ENCODE data around the gene TERB2. TPM values are rescaled to one million over a fixed set of nuclear protein-coding genes. Genes with fewer than 3 reads are reported as not detected.
"Not testable (repeated sequence)": the region's sequence is repeated elsewhere in the genome, so short reads cannot be mapped to it uniquely, and the experiment has no call there.

The TERB2 gene
- total RNA-seq, 4 donors from 2014 or later: not detected

- TF ChIP-seq, protein P1, sequence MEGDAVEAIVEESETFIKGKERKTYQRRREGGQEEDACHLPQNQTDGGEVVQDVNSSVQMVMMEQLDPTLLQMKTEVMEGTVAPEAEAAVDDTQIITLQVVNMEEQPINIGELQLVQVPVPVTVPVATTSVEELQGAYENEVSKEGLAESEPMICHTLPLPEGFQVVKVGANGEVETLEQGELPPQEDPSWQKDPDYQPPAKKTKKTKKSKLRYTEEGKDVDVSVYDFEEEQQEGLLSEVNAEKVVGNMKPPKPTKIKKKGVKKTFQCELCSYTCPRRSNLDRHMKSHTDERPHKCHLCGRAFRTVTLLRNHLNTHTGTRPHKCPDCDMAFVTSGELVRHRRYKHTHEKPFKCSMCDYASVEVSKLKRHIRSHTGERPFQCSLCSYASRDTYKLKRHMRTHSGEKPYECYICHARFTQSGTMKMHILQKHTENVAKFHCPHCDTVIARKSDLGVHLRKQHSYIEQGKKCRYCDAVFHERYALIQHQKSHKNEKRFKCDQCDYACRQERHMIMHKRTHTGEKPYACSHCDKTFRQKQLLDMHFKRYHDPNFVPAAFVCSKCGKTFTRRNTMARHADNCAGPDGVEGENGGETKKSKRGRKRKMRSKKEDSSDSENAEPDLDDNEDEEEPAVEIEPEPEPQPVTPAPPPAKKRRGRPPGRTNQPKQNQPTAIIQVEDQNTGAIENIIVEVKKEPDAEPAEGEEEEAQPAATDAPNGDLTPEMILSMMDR (IDR thresholded peaks at IDR 0.05): no peak
- ATAC-seq (ENCODE audit: low FRiP score) (no peak), DNase-seq (ENCODE audit: low spot score) (no peak)
Measured at GRCh38 chr15:45009046-45009445, 52.6 kb downstream of the TERB2 start.

DNA sequence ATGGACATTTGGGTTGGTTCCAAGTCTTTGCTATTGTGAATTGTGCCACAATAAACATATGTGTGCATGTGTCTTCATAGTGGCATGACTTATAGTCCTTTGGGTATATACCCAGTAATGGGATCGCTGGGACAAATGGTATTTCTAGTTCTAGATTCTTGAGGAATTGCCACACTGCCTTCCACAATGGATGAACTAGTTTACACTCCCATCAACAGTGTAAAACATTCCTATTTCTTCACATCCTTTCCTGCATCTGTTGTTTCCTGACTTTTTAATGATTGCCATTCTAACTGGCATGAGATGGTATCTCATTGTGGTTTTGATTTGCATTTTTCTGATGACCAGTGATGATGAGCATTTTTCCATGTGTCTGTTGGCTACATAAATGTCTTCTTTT, 58.6 kb downstream of the TERB2 start:
- DNase-seq (ENCODE audit: low spot score); ATAC-seq (ENCODE audit: low FRiP score): not testable (repeated sequence)

- DNase-seq (ENCODE audit: low spot score); ATAC-seq (ENCODE audit: low FRiP score): not testable (repeated sequence)
Measured at GRCh38 chr15:45020222-45020900, 63.9 kb downstream of the TERB2 start.

GRCh38 chr15:45020901-45021259, 64.4 kb downstream of the TERB2 start:
- ATAC-seq (ENCODE audit: low FRiP score); DNase-seq (ENCODE audit: low spot score): not testable (repeated sequence)

DNA sequence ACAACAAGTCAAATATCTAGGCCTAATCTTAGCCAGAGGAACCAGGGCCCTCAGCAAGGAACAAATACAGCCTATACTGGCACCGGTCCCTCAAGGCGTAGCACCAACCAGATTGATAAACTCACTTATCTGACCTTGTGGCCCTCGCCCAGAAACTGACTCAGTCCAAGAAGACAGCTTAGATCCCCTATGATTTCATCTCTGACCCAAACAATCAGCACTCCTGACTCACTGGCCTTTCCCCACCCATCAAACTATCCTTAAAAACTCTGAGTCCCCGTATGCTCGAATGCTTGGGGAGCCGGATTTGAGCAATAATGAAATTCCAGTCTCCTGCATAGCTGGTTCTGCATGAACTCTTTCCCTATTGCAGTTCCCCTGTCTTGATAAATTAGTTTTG, 64.9 kb downstream of the TERB2 start:
- no peak for DNase-seq (ENCODE audit: low spot score)
- ATAC-seq (ENCODE audit: low FRiP score): no peak
- TF ChIP-seq, protein P1 (IDR thresholded peaks at IDR 0.05): no peak

GRCh38 chr15:45022871-45023658, 66.6 kb downstream of the TERB2 start, which contains the start of gene SORD:
SORD (plus strand) TSS chr15:45023195; CDS start chr15:45023284, 89 bp downstream.
- peak; percentile 100 for ATAC-seq (ENCODE audit: low FRiP score)
- TF ChIP-seq, protein P1 (IDR thresholded peaks at IDR 0.05): no peak
- DNase-seq (ENCODE audit: low spot score): peak; percentile 82

DNA sequence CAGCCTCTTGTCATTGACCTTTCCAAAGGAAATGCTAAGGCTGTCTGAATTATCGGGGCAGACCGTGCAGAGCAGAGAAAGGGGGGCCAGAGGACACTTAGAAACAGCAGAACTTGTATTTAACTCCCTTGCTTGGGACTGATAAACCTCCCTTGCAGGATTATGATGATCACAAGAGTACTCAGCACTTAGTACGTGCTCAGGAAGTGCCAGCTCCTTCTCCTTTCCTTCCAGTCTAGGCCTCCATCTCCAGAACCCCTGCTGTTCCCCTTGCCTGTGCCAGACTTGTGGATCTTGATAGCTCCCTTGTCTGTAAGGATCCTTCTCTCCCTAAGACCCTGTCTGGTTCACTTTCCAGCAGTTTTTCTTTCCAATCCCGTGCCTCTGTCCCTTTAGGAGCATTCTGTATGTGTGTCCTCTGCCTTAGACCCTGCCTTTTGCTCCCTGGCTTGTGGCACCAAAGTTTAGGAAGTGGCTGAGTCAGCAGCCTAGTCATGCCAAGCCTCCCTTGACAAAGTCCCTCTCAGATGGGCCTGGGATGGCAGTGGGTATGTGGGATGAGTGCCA, 67.3 kb downstream of the TERB2 start:
- DNase-seq (ENCODE audit: low spot score) (no peak), ATAC-seq (ENCODE audit: low FRiP score) (peak; percentile 29)
- TF ChIP-seq, protein P1 (IDR thresholded peaks at IDR 0.05): no peak

DNA sequence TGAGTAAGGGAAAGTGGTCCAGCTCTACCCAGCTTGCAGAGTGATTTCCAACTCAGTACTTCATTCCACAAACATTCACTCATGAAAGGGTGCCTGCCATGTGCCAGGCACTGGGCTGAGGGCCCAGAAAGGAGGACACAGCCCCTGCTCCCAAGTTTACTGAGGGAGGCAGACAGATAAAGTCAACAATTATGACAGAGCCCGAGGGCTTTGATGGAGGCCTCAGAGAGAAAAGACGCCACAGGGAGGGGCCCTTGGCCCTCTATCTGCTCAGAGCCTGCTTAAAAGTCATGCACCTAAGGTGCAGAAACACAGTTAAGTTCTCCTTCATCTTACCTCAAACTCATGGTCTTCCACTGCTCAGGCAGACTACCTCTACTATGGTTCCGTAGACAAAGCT, 68.2 kb downstream of the TERB2 start:
- ATAC-seq (ENCODE audit: low FRiP score); DNase-seq (ENCODE audit: low spot score): not testable (repeated sequence)

- DNase-seq (ENCODE audit: low spot score); ATAC-seq (ENCODE audit: low FRiP score): not testable (repeated sequence)
Measured at GRCh38 chr15:45025627-45026026, 69.1 kb downstream of the TERB2 start.

Measured in omental fat pad (tissue), 4 donors.